K562 (cell line): ENCODE results near the gene PRR36. TPM values are rescaled to one million over a fixed set of nuclear protein-coding genes. Genes with fewer than 3 reads are reported as not detected.

Experiments
- ARID4B ChIP-seq: sonication (generic); formaldehyde crosslinking; IDR thresholded peaks from 2 replicates; pipeline ENCODE4 v1.8.0; 2022; ENCODE audit warnings: mild to moderate bottlenecking, missing genetic modification reagents
- ATF6 ChIP-seq: sonication (generic); formaldehyde crosslinking; IDR thresholded peaks from 2 replicates; pipeline ENCODE4 v1.4.0; 2020; ENCODE audit warnings: mild to moderate bottlenecking, missing genetic modification reagents
- CREB1 ChIP-seq, 2 experiments: sonication (generic) in 1 of 2; formaldehyde crosslinking in 1 of 2; IDR thresholded peaks; 2 replicates each; pipeline versions ENCODE4 v1.6.1 to v1.8.0; 2012 to 2022; ENCODE audit warnings: inconsistent platforms in 1 of 2, mild to moderate bottlenecking in 1 of 2, missing genetic modification reagents in 1 of 2, moderate library complexity in 1 of 2
- GABPA ChIP-seq: fragments of 200-800 bp; sonication (Bioruptor generic); conservative IDR thresholded peaks from 2 replicates; pipeline ENCODE4 v1.6.1; 2016; ENCODE audit warnings: low read depth, missing genetic modification characterization, missing compliant biosample characterization
- GABPB1 ChIP-seq: sonication (generic); formaldehyde crosslinking; IDR thresholded peaks from 2 replicates; pipeline ENCODE4 v1.8.0; 2022; ENCODE audit warnings: mild to moderate bottlenecking, missing genetic modification reagents
- MNT ChIP-seq, 2 experiments: fragments of 450-650 bp; conservative IDR thresholded peaks; 2 replicates each; pipeline ENCODE4 v1.6.1; 2017; ENCODE audit warnings: mild to moderate bottlenecking in 2 of 2, moderate library complexity in 2 of 2
- NBN ChIP-seq: fragments of 450-650 bp; IDR thresholded peaks from 2 replicates; pipeline ENCODE4 v1.6.1; 2016; ENCODE audit warnings: low read depth, mild to moderate bottlenecking
- NR2C1 ChIP-seq, 2 experiments: fragments of 450-650 bp; IDR thresholded peaks; 2 replicates each; pipeline ENCODE4 v1.6.1; 2017; ENCODE audit warnings: mild to moderate bottlenecking in 2 of 2, antibody characterized with exemption in 1 of 2, inconsistent platforms in 1 of 2, missing compliant biosample characterization in 1 of 2, missing genetic modification characterization in 1 of 2
- ZBTB1 ChIP-seq: sonication (generic); formaldehyde crosslinking; IDR thresholded peaks from 2 replicates; pipeline ENCODE4 v1.8.1; 2023; ENCODE audit warnings: missing genetic modification reagents, low read depth, mild to moderate bottlenecking, borderline replicate concordance
- ZBTB11 ChIP-seq, 3 experiments: fragments of 200-800 bp in 1 of 3; fragments of 250-450 bp in 1 of 3; fragments of 450-650 bp in 1 of 3; sonication (Bioruptor Pico) in 1 of 3; sonication (Bioruptor generic) in 1 of 3; formaldehyde crosslinking in 1 of 3; IDR thresholded peaks; 2 replicates each; pipeline versions ENCODE4 v1.6.1 to v1.8.0; 2016 to 2022; ENCODE audit warnings: mild to moderate bottlenecking in 2 of 3, missing genetic modification characterization in 2 of 3, missing compliant biosample characterization in 1 of 3, moderate library complexity in 1 of 3
- ZKSCAN8 ChIP-seq: fragments of 200-800 bp; sonication (Bioruptor generic); IDR thresholded peaks from 2 replicates; pipeline ENCODE4 v1.6.1; 2016; ENCODE audit warnings: missing genetic modification characterization, missing compliant biosample characterization
- ZNF165 ChIP-seq: fragments of 250-450 bp; sonication (Bioruptor Pico); IDR thresholded peaks from 2 replicates; pipeline ENCODE4 v1.4.0; 2020; ENCODE audit warnings: borderline replicate concordance
- polyA plus RNA-seq, 8 experiments: library from polyadenylated mRNA; depleted of rRNA in 4 of 8; stranded (reverse) in 5 of 8; unstranded in 3 of 8; fragments of >200 nt; fragmentation: Nextera tagmentation in 2 of 8; fragmentation: Illumina TruSeq in 1 of 8; extraction: Ambion mirVana in 2 of 8; extraction: Trizol in 1 of 8; gene quantifications; 2 replicates each; pipeline versions ENCODE4 v1.2.1 to v1.2.3, GENCODE V29; 2011 to 2014; ENCODE audit warnings: inconsistent platforms in 1 of 8, missing spikeins in 1 of 8
- total RNA-seq, 7 experiments: library from RNA; depleted of rRNA in 6 of 7; stranded (reverse); fragments of >200 nt in 6 of 7; fragmentation: Illumina TruSeq in 2 of 7; extraction: Trizol in 2 of 7; gene quantifications; 2 replicates each; pipeline versions ENCODE4 v1.2.1 to v1.2.3, GENCODE V29; 2011 to 2021; ENCODE audit warnings: low replicate concordance in 1 of 7

Gene PRR36
- total and polyA plus RNA-seq, 9 of the 15 experiments (the other 6 are each of a cell fraction or from before 2014, with no cell fraction given), result 0.05 to 0.42 (median 0.06) TPM; not detected in 6

- TF ChIP-seq ATF6 (no peak), GABPB1 (CRISPR knock-in tag) (peak; percentile 43; the same call in 1 of the 2 replicates), MNT (conservative IDR thresholded peaks at IDR 0.05) (peak; percentile 28 to 49; a peak in 3 of 4 replicates), ZNF165 (CRISPR knock-in tag) (no peak), ZBTB1 (CRISPR knock-in tag) (0 out of 2 replicates have a peak, but pooled peaks have one; percentile 45), NR2C1 (IDR thresholded peaks at IDR 0.05) (no peak; the same call in 1 of the 2 replicates), NR2C1 (tag; IDR thresholded peaks at IDR 0.05) (peak; percentile 65; the same call in 1 of the 2 replicates), GABPA (tag) (peak; percentile 76), CREB1 (IDR thresholded peaks at IDR 0.05) (no peak), CREB1 (CRISPR knock-in tag; IDR thresholded peaks at IDR 0.05) (0 out of 2 replicates have a peak, but pooled peaks have one; percentile 43), ZKSCAN8 (no peak), ARID4B (CRISPR knock-in tag) (peak; percentile 71), ZBTB11 (CRISPR knock-in tag; IDR thresholded peaks at IDR 0.05) (no peak), NBN (no peak)
Measured at GRCh38 chr19:7904074-7905020, 30.2 kb upstream of the PRR36 start (continued).
